Measurements from ENCODE around the gene ZEB1. TPM values are rescaled to one million over a fixed set of nuclear protein-coding genes. Genes with fewer than 3 reads are reported as not detected.

Gene ZEB1
- total and polyA plus RNA-seq, 2 of the 13 experiments (the other 11 are each of a cell fraction or from before 2014, with no cell fraction given) = 9.6 to 18.0 TPM

DNA sequence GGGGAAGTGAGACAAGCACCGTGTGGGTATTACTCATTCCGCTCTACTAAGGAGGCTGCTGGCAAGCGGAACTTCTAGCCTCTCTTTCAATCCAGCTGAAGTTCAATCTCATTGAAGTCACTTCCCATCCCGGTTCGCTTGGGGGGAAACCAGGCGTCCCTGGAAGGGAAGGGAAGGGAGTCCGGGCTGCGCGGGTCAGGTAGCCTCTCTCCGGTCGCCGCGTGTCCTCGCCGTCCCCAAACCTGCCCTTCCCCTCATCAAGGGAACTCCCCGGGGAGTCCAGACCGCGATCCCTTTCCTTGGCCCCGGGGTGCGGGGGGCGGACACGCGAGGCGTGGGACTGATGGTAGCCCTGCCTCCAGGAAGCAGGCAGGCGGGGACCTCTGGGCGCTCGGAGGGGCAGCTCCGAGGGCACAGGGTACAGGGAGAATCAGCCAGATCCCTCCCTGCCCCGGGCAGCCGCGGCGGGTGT is 598 bp upstream of the ZEB1 start (continued):
- TF ChIP-seq BRCA1 (CRISPR knock-in tag; IDR thresholded peaks at IDR 0.05) = no peak
- no peak for TF ChIP-seq ZNF343 (CRISPR knock-in tag; IDR thresholded peaks at IDR 0.05)
- no peak for TF ChIP-seq REXO4 (CRISPR knock-in tag; IDR thresholded peaks at IDR 0.05; ENCODE audit: borderline replicate concordance)
- peak; percentile 36; the same call in 1 of the 2 replicates for TF ChIP-seq NFATC3 (CRISPR knock-in tag; IDR thresholded peaks at IDR 0.05)
- no peak for TF ChIP-seq NFYC (CRISPR knock-in tag; IDR thresholded peaks at IDR 0.05)
- peak; percentile 3; the same call in 1 of the 2 replicates for TF ChIP-seq ZNF556 (CRISPR knock-in tag; IDR thresholded peaks at IDR 0.05; ENCODE audit: borderline replicate concordance)
- no peak for TF ChIP-seq ZNF17 (CRISPR knock-in tag; IDR thresholded peaks at IDR 0.05)
- peak; percentile 11; the same call in 1 of the 2 replicates for TF ChIP-seq KMT2A (CRISPR knock-in tag; IDR thresholded peaks at IDR 0.05)
- TF ChIP-seq MYC (CRISPR knock-in tag; IDR thresholded peaks at IDR 0.05; ENCODE audit: borderline replicate concordance) = peak; percentile 47; the same call in 1 of the 2 replicates
- peak; percentile 69; the same call in 1 of the 2 replicates for TF ChIP-seq HES4 (CRISPR knock-in tag; IDR thresholded peaks at IDR 0.05; ENCODE audit: borderline replicate concordance)
- TF ChIP-seq ZNF256 (CRISPR knock-in tag; conservative IDR thresholded peaks at IDR 0.05) = no peak
- TF ChIP-seq, protein P1, sequence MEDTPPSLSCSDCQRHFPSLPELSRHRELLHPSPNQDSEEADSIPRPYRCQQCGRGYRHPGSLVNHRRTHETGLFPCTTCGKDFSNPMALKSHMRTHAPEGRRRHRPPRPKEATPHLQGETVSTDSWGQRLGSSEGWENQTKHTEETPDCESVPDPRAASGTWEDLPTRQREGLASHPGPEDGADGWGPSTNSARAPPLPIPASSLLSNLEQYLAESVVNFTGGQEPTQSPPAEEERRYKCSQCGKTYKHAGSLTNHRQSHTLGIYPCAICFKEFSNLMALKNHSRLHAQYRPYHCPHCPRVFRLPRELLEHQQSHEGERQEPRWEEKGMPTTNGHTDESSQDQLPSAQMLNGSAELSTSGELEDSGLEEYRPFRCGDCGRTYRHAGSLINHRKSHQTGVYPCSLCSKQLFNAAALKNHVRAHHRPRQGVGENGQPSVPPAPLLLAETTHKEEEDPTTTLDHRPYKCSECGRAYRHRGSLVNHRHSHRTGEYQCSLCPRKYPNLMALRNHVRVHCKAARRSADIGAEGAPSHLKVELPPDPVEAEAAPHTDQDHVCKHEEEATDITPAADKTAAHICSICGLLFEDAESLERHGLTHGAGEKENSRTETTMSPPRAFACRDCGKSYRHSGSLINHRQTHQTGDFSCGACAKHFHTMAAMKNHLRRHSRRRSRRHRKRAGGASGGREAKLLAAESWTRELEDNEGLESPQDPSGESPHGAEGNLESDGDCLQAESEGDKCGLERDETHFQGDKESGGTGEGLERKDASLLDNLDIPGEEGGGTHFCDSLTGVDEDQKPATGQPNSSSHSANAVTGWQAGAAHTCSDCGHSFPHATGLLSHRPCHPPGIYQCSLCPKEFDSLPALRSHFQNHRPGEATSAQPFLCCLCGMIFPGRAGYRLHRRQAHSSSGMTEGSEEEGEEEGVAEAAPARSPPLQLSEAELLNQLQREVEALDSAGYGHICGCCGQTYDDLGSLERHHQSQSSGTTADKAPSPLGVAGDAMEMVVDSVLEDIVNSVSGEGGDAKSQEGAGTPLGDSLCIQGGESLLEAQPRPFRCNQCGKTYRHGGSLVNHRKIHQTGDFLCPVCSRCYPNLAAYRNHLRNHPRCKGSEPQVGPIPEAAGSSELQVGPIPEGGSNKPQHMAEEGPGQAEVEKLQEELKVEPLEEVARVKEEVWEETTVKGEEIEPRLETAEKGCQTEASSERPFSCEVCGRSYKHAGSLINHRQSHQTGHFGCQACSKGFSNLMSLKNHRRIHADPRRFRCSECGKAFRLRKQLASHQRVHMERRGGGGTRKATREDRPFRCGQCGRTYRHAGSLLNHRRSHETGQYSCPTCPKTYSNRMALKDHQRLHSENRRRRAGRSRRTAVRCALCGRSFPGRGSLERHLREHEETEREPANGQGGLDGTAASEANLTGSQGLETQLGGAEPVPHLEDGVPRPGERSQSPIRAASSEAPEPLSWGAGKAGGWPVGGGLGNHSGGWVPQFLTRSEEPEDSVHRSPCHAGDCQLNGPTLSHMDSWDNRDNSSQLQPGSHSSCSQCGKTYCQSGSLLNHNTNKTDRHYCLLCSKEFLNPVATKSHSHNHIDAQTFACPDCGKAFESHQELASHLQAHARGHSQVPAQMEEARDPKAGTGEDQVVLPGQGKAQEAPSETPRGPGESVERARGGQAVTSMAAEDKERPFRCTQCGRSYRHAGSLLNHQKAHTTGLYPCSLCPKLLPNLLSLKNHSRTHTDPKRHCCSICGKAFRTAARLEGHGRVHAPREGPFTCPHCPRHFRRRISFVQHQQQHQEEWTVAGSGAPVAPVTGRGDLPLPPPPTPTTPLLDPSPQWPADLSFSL (CRISPR knock-in tag; IDR thresholded peaks at IDR 0.05) = peak; percentile 64; the same call in 1 of the 2 replicates
- TF ChIP-seq, protein P2, sequence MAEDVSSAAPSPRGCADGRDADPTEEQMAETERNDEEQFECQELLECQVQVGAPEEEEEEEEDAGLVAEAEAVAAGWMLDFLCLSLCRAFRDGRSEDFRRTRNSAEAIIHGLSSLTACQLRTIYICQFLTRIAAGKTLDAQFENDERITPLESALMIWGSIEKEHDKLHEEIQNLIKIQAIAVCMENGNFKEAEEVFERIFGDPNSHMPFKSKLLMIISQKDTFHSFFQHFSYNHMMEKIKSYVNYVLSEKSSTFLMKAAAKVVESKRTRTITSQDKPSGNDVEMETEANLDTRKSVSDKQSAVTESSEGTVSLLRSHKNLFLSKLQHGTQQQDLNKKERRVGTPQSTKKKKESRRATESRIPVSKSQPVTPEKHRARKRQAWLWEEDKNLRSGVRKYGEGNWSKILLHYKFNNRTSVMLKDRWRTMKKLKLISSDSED (CRISPR knock-in tag; IDR thresholded peaks at IDR 0.05) = no peak
- peak; percentile 79; the same call in 1 of the 2 replicates for TF ChIP-seq ZNF44 (CRISPR knock-in tag; IDR thresholded peaks at IDR 0.05)
- peak; percentile 59 for TF ChIP-seq ZNF883 (CRISPR knock-in tag; IDR thresholded peaks at IDR 0.05; ENCODE audit: not compliant biosample characterization)
- TF ChIP-seq RBFOX2 (IDR thresholded peaks at IDR 0.05; ENCODE audit: low read depth, low read length) = peak; percentile 74
- TF ChIP-seq MEIS2 (CRISPR knock-in tag; IDR thresholded peaks at IDR 0.05) = 0 out of 2 replicates have a peak, but pooled peaks have one; percentile 14
- peak; percentile 38; the same call in 1 of the 2 replicates for TF ChIP-seq RXRA (CRISPR knock-in tag; IDR thresholded peaks at IDR 0.05)
- TF ChIP-seq KAT7 (CRISPR knock-in tag; IDR thresholded peaks at IDR 0.05; ENCODE audit: borderline replicate concordance) = 0 out of 2 replicates have a peak, but pooled peaks have one; percentile 41
- TF ChIP-seq, protein P3, sequence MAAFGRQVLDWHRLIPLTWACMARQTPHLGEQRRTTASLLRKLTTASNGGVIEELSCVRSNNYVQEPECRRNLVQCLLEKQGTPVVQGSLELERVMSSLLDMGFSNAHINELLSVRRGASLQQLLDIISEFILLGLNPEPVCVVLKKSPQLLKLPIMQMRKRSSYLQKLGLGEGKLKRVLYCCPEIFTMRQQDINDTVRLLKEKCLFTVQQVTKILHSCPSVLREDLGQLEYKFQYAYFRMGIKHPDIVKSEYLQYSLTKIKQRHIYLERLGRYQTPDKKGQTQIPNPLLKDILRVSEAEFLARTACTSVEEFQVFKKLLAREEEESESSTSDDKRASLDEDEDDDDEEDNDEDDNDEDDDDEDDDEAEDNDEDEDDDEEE (CRISPR knock-in tag; IDR thresholded peaks at IDR 0.05) = peak; percentile 70; the same call in 1 of the 2 replicates
- TF ChIP-seq ZFP36 (IDR thresholded peaks at IDR 0.05; ENCODE audit: borderline replicate concordance, low read depth, low read length, partially characterized antibody) = no peak
- TF ChIP-seq ZNF274 (CRISPR knock-in tag; IDR thresholded peaks at IDR 0.05) = peak; percentile 78; the same call in 1 of the 2 replicates
- peak; percentile 61; the same call in 1 of the 2 replicates for TF ChIP-seq ZNF605 (CRISPR knock-in tag; IDR thresholded peaks at IDR 0.05)
